Inflammatory macrophage treated with lipopolysaccharide for 4 hours (primary cell): Measurements from ENCODE around the gene GH2.
A peak's percentile ranks its signal among the peaks of the same experiment; 100 is the strongest.
"Not testable (repeated sequence)": the region's sequence is repeated elsewhere in the genome, so short reads cannot be mapped to it uniquely, and the experiment has no call there.

ENCODE experiments used
- DNase-seq: peaks from one replicate; pipeline ENCODE4 v3.0.0-alpha.2; 2020

GH2 gene

DNA sequence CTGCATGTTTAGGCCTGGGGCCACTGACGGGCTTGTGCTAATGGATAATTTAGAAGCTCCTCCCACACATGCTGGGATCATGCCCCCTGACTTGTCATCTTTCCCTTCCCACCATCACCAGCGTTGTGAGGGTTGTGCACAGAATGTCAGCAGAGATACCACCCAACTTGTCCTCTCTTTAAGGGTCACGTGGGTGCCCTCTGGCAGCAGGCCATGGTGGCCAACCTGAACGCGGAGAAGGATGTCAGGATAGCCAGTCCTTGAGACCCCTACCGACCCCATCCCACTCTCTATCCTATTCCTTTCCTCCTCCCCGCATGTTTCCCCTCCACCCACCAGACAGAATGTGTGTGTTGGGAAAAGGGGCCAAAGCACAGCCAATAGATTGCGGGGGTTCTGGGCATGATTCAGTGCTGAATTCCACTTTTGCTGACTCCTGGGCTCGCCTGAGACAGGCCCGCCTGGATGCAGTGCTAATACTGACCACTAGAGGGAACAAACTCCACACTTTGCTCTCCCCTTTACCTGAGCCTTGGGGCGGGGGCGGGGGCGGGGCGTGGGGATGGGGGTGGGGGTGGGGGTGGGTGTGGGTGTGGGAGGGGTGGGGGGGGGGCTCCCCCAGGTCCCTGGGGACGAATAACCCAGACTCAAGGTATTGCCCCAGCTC, at the start of gene GH2:
Gene GH2 (minus strand): TSS at position 10 of the 667 bp plus-strand sequence. CDS start 143 bp downstream, outside the sequence.
- peak; percentile 42 for DNase-seq

DNA sequence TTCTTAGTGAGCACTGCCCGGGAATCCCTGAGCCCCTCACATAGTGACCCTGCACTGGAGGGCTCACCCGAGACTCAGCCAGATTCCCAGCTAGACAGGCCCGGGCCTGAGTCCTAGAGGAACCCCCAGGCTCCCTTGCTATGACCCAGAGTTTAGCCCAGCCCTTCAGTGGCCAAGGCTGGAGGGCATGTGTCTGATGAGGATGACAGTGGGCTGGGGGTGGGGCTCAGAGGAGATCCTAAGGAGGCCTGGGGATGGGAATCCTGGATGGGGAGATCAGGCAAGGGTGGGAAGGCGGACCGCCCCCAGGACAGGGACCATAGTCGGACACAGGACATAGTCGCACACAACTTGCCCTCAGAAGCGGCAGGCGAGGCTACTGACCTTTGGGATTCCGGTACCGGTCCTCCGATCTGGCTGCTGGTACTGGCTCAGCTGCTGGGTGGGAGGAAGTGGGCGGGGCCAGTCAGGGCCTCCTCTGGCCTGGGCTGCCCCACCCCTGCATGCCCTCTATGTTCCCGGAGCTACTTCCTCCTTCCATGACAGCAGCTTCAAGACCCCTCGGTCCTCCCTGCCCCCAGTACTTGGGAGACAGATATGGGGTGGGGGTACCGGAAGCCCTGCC, 49.3 kb upstream of the GH2 start:
- DNase-seq: peak; percentile 64

DNA sequence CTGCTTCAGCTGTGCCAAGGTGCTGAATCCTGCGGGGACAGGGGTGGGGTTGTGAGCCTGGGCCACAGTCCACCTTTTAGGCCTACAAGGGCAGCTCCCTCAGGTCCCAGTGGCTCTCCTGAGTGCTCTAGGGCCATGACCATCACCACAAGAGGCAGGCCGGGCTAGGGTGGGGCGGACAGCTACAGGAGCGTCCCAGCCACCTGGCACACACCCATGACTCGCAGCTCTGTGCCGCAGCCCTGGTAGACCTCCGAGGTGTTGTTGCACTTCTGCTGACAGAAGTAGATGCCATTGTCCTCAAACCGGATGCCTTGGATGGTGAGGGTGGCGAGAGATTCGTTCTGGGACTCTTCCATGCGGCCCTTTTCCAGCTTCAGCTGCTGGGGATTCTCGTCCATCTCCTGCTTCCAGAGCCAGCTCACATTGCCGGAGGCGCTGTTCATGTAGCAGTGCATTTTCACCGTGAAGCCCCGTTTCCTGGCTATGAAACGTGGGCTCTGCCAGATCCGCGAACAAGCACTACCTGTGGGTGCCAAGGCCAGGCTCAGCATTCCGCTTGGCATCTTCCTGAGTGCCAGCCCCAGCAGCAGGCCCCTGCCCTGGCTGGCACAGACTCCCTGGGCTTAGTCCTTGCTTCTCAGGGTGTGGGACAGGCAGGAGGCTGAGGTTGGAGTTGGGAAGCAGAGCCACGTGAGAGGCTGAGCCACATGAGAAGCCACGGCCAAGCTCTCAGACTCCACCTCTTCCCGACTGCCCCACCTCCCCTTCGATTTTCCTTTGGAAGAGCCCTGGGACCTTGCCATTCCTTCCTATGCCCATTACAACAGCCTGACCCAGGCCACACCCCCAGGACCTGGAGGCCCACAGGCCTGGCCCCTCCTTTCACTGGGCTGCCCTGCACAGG, 48.4 kb upstream of the GH2 start:
- no peak for DNase-seq

DNA sequence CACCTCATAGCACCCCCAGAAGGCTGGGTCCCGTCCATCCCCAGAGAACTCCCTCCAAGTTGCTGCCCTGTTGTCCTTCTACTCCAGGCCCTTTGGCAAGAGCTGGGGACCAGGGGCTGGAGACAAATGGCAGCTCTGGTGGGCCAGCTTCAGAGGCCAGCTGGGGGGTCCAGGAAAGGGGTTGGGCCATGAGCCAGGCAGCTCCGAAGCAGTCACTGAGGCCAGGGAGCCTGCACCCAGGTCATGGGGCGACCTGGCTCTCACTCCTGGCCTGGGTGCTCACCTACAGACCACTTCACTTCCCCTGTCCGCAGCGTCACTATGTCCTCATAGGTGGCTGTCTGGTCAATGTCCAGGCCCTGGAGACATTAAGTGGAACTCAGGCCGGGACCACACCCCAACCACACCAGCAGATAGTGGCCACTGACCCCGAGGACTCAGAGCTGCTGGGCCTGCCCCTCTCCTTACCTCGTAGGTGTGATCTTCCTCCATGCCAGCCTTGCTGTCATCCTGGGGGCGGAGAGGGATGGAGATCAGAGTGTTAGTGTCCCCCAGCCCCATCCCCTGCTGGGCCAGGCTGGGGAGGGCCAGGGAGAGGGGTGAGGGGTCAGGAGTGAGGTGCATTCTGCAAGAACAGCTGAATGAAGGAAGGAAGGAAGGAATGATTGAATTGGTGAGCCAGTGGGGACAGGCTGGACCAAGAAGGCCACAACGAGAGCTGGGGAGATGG, 47.4 kb upstream of the GH2 start:
- no peak for DNase-seq

DNA sequence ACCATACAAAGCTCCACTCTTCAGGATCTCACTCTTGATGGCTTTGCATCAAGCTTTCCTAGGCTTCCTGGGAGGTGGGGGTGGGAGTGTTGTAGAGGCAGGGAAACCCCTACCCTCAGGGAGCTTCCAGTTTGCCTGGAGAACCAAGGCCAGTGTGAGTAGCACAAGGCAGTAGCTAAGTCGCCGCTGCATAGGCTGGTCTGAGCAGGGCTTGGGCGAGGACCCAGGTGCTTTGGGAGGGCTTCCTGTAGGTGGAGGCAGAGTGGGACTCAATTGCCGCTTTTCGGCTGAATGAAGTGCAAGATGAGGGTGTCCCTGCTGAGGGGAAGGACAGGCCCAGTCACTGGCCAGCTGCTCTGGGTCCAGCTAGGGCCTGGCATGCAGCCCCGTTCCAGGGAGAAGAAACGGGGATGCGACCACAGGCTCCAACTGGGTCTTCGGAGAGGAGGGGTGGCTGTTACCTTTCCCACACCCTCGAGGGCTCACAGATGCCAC, 46.5 kb upstream of the GH2 start:
- DNase-seq: no peak

DNA sequence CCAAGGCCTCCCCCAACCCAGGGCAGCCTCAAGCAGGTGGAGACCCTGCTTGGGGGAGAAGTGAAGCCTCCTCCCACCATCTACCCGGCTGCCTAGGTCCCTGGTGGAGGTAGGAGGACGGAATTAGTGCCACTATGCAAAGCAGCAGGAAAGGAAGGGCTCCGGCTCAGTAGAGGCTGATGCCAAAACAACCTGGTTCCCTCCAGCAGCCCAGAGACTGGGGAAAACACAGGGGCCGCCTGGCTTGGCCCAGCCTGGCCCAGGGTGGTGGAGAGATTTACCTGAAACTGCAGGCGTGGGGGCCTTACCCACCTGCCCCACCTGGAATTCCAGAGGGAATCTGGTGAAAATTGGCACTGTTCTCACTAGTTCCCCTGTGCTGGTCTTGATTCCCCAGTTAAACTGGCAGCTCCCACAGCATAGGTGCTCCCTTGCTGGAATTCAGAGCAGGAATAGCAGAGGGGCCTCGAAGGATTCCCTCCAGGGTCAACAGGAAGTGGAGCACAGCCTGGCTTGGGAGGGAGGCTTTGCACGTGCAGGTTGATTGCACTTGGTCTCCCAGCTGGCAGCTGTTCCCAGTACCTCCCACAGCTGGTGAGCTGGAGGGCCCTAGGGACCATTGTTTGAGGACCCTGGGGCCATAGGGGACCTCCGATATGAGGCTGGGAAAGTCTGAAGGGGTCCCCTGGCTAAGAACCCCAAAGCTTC, 45.9 kb upstream of the GH2 start:
- DNase-seq: no peak

DNA sequence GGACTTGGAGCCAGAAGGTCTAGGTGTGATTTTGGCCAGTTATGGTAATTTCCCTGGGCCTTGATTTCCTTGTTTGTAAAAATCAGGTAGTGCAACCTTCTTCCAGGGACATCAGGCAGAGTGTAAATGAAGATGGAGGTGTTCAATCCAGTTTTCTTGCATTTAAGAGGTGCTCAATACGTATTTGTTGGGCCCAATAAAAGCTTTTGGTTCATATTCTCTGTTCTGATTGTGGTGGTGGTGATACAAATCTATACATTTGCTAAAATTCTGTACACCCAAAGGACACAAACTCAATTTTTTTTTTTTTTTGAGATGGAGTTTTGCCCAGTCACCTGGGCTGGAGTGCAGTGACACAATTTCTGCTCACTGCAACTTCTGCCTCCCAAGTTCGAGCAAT, 44.4 kb upstream of the GH2 start:
- no peak for DNase-seq

DNA sequence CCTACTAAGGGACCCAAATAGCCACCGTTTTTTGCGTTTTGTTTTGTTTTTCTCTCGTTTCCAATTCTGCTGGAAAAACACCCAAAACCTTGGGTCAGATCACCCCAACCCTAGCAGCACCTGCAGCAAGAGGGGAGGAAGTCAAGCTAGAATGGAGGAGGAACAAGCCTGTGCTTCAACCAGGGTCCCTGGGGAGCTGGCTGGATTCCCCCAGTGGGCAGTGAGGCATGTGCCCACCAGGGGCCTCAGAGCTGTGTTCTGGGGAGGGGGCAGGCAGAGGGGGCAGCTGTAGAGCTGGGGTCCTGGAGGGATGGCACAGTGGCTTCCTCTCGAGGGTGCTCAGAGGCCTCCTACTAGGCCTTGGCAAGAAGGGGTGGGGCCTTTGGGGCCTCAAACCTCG, 43.9 kb upstream of the GH2 start:
- DNase-seq: no peak

DNA sequence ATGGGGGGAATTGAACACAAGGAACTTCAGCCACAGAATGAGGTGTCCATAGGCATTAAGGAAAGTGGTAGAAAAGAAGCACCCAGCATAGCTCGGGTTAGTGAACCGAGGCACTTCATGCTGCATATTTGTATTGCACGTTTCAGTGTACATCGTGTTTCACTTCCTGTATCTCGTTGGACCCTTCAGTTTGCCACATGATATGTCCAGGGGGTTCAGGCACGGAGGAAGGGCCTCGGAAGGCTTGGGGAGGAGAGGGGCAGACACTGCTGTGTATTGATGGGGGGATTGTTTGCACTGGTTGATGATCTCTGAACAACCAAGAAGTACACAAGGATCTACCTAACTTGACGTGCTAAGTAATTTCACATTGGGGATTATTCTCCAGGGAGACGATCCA, 40.7 kb upstream of the GH2 start:
- not testable (repeated sequence) for DNase-seq

DNA sequence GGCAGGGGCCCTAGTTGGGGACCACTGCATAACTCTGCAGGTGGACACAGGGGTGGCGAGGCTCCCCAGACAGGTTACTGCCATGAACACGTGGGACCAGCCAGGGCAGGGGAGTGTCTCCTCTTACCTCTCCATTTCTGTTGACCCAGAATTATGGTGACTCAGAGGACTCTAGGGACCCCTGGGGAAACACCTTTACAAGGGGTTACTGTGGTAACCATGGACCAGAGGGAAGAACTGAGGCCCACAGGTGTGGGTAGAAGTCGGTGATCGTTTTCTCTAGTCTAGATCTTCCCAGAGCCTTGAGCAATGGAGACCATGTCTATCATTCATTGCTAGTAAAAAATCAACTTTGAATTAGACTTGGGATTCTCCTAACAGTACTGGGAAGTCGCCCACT, 39.0 kb upstream of the GH2 start:
- not testable (repeated sequence) for DNase-seq

DNA sequence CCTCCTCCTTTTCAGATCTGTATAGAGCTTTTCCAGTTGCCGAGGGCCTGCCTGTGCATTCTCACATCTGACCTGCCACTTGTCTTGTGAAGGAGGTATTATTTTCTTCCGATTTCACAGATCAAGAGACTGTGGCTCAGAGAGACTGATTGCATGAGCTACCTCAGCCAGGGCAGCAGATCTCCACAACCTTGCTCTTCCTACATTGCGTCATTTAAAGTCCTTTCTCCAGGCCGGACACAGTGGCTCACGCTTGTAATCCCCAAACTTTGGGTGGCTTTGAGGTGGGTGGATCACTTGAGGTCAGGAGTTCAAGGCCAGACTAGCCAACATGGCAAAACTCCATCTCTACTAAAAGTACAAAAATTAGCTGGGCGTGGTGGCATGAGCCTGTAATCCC, 38.3 kb upstream of the GH2 start:
- not testable (repeated sequence) for DNase-seq

DNA sequence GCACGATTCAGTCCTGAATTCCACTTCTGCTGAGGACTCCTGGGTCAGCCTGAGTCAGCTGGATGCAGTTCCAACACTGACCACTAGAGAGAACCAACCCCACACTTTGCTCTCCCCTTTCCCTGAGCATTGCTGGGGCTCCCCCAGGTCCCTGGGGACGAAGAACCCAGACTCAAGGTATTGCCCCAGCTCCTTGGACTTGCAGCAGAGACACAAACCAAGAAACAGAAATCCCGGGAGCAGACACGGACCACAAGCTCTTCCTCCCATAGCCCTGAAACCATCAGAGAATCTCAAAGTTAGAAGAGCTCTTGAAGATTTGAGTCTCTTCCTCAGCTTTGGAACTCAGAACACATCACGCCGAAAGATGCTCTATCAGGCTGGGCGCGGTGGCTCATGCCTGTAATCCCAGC, 37.6 kb upstream of the GH2 start:
- peak; percentile 42 for DNase-seq

DNA sequence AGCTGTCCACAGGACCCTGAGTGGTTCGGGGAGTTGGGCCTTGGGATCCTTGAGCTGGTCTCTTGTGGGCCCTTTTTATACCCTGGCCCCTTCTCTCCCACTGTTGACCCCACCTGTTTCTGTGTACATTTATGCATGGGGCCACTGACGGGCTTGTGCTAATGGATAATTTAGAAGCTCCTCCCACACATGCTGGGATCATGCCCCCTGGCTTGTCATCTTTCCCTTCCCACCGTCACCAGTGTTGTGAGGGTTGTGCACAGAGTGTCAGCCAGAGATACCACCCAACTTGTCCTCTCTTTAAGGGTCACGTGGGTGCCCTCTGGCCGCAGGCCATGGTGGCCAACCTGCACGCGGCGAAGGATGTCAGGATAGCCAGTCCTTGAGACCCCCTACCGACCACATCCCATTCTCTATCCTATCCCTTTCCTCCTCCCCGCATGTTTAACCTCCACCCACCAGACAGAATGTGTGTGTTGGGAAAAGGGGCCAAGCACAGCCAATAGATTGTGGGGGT, 37.1 kb upstream of the GH2 start, which contains the start of gene GH1:
Gene GH1 (minus strand): TSS at position 51 of the 517 bp plus-strand sequence. CDS start 63 bp downstream, outside the sequence.
- not testable (repeated sequence) for DNase-seq

DNA sequence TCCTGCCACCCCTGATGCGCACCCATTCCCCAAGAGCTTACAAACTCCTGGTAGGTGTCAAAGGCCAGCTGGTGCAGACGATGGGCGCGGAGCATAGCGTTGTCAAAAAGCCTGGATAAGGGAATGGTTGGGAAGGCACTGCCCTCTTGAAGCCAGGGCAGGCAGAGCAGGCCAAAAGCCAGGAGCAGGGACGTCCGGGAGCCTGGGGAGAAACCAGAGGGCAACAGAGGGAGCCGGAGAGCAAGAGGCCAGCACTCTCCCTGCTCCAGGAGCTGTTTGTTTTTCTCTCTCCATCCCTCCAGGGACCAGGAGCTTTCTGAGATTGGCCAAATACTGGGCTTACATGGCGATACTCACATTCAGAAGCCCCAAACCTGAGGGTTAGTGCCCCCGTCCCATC, 36.6 kb upstream of the GH2 start:
- DNase-seq: no peak

DNA sequence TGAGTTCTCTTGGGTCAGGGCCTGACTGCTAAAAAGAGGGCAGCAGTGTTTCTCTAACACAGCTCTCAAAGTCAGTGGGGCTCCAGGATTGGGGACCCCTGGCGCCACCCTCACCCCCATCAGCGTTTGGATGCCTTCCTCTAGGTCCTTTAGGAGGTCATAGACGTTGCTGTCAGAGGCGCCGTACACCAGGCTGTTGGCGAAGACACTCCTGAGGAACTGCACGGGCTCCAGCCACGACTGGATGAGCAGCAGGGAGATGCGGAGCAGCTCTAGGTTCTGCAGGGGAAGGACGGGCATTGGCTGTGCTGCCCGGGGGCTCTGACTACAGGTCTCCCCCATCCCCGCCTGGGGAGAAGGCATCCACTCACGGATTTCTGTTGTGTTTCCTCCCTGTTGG, 35.9 kb upstream of the GH2 start:
- DNase-seq: no peak

DNA sequence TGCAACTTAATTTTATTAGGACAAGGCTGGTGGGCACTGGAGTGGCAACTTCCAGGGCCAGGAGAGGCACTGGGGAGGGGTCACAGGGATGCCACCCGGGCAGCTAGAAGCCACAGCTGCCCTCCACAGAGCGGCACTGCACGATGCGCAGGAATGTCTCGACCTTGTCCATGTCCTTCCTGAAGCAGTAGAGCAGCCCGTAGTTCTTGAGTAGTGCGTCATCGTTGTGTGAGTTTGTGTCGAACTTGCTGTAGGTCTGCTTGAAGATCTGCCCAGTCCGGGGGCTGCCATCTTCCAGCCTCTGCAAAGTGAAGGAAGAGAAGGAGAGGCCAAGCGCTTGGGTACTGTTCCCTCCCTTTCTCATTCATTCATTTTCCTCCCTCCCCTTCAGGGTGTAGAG, 35.5 kb upstream of the GH2 start:
- not testable (repeated sequence) for DNase-seq

DNA sequence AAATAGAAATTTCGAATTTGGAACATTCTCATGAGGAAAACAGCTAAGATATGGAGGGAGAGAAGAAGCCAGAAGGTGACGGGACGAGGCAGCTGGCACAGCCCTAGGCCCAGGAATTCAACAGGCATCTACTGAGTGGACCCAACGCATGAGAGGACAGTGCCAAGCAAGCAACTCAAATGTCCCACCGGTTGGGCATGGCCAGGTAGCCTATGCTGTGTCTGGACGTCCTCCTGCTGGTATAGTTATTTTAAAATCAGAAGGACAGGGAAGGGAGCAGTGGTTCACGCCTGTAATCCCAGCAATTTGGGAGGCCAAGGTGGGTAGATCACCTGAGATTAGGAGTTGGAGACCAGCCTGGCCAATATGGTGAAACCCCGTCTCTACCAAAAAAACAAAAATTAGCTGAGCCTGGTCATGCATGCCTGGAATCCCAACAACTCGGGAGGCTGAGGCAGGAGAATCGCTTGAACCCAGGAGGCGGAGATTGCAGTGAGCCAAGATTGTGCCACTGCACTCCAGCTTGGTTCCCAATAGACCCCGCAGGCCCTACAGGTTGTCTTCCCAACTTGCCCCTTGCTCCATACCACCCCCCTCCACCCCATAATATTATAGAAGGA, 34.9 kb upstream of the GH2 start:
- DNase-seq: no peak

DNA sequence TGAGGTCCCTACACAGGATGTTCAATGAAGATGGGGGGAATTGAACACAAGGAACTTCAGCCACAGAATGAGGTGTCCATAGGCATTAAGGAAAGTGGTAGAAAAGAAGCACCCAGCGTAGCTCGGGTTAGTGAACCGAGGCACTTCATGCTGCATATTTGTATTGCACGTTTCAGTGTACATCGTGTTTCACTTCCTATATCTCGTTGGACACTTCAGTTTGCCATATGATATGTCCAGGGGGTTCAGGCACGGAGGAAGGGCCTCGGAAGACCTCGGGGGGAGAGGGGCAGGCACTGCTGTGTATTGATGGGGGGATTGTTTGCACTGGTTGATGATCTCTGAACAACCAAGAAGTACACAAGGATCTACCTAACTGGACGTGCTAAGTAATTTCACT, 34.0 kb upstream of the GH2 start:
- DNase-seq: not testable (repeated sequence)

DNA sequence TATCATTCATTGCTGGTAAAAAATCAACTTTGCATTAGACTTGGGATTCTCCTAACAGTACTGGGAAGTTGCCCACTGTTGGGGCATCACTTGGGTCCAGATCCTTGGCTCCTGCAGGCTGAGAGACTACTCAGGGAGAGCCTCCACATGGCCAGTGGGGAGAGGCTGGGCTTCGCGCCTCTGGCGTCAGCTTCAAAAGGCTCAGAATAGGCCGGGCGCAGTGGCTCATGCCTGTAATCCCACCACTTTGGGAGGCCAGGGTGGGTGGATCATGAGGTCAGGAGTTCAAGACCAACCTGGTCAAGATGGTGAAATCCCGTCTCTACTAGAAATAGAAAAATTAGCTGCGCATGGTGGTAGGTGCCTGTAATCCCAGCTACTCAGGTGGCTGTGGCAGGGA, 32.7 kb upstream of the GH2 start:
- no peak for DNase-seq

DNA sequence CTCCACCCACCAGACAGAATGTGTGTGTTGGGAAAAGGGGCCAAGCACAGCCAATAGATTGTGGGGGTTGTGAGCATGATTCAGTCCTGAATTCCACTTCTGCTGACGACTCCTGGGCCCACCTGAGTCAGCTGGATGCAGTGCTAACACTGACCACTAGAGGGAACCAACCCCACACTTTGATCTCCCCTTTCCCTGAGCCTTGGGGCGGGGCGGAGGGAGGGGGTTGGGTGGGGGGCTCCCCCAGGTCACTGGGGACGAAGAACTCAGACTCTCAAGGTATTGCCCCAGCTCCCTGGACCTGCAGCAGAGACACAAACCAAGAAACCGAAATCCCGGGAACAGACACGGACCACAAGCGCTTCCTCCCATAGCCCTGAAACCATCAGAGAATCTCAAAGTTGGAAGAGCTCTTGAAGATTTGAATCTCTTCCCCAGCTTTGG, 29.9 kb upstream of the GH2 start:
- DNase-seq: peak; percentile 10

DNA sequence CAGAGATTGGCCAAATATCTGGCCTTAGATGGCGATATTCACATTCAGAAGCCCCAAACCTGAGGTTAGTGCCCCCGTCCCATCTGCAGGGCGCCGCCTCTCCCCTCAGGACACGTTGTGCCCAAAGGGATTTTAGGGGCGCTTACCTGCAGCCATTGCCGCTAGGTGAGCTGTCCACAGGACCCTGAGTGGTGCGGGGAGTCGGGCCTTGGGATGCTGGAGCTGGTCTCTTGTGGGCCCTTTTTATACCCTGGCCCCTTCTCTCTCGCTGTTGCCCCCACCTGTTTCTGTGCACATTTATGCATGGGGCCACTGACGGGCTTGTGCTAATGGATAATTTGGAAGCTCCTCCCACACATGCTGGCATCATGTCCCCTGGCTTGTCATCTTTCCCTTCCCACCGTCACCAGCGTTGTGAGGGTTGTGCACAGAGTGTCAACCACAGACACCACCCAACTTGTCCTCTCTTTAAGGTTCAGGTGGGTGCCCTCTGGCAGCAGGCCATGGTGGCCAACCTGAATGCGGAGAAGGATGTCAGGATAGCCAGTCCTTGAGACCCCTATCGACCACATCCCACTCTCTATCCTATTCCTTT, 29.4 kb upstream of the GH2 start, which contains the start of gene CSHL1:
Gene CSHL1 (minus strand): TSS at position 218 of the 595 bp plus-strand sequence. CDS start 62 bp downstream, at position 156.
- DNase-seq: no peak
